H1 (cell line): ENCODE results near the gene MS4A3. TPM values are rescaled to one million over a fixed set of nuclear protein-coding genes. Genes with fewer than 3 reads are reported as not detected.

Experiments used
- CTCF ChIA-PET: fragments of 300-600 bp; sonication (Branson Sonifier 250); formaldehyde crosslinking; loops from one replicate; lab custom pipeline; 2021; ENCODE audit not compliant: partially characterized antibody; lab: Charles Lee
- POLR2A ChIA-PET: fragments of 300-600 bp; sonication (Branson Sonifier 250); formaldehyde crosslinking; loops from one replicate; lab custom pipeline; 2021; ENCODE audit warnings: inconsistent platforms; ENCODE audit not compliant: partially characterized antibody; lab: Charles Lee
- DNase-seq, 2 experiments: peaks; one replicate each; pipeline versions ENCODE4 v3.0.0 to v3.0.0-alpha.2; 2010 to 2022; ENCODE audit warnings: low spot score in 2 of 2, low read depth in 1 of 2, mixed read lengths in 1 of 2
- FAIRE-seq: peaks from 2 replicates; lab custom pipeline; 2011; peaks lifted over from hg19 to GRCh38; lab: Jason Lieb, UNC
- H2AFZ ChIP-seq: 2 replicates; pipeline ENCODE4 v1.8.1; 2012; ENCODE audit warnings: low read length, inconsistent platforms
- H2AK5ac ChIP-seq: 2 replicates; pipeline ENCODE4 v1.6.1; 2013; ENCODE audit warnings: low read depth, low read length
- H2BK120ac ChIP-seq: replicated peaks from 2 replicates; pipeline ENCODE3; 2013; ENCODE audit warnings: low read depth, low read length, inconsistent platforms
- H2BK12ac ChIP-seq: 2 replicates; pipeline ENCODE4 v1.6.1; 2013; ENCODE audit warnings: low read depth, low read length
- H2BK15ac ChIP-seq: 2 replicates; pipeline ENCODE4 v1.6.1; 2013; ENCODE audit warnings: low read length
- H2BK20ac ChIP-seq: 2 replicates; pipeline ENCODE4 v1.6.1; 2013; ENCODE audit warnings: low read length
- H2BK5ac ChIP-seq: 2 replicates; pipeline ENCODE4 v1.6.1; 2013; ENCODE audit warnings: low read depth, low read length
- H3K14ac ChIP-seq: 2 replicates; pipeline ENCODE4 v1.6.1; 2013; ENCODE audit warnings: inconsistent platforms; ENCODE audit not compliant: insufficient read length
- H3K18ac ChIP-seq: 2 replicates; pipeline ENCODE4 v1.6.1; 2013; ENCODE audit warnings: low read length; ENCODE audit errors: extremely low read depth
- H3K23ac ChIP-seq: 2 replicates; pipeline ENCODE4 v1.6.1; 2013; ENCODE audit warnings: inconsistent platforms; ENCODE audit not compliant: insufficient read length
- H3K23me2 ChIP-seq: 2 replicates; pipeline ENCODE4 v1.6.1; 2013; ENCODE audit warnings: low read depth, low read length
- H3K27ac ChIP-seq: 2 replicates; pipeline ENCODE4 v1.6.1; 2011; ENCODE audit warnings: low read depth, low read length, inconsistent platforms
- H3K27me3 ChIP-seq, 4 experiments: replicated peaks in 1 of 4; 1 replicate in 1 of 4; 2 replicates in 3 of 4; pipeline versions ENCODE4 v1.6.1 to v1.8.1; 2011 to 2013; ENCODE audit warnings: low read length in 3 of 4, mild to moderate bottlenecking in 3 of 4, inconsistent platforms in 2 of 4, mixed read lengths in 2 of 4, moderate library complexity in 1 of 4; ENCODE audit not compliant: control insufficient read depth in 3 of 4, insufficient read depth in 3 of 4; ENCODE audit errors: extremely low read depth in 1 of 4
- H3K36me3 ChIP-seq, 4 experiments: 2 replicates each; pipeline versions ENCODE4 v1.6.1 to v1.8.1; 2011 to 2013; ENCODE audit warnings: mild to moderate bottlenecking in 4 of 4, low read length in 3 of 4, moderate library complexity in 2 of 4, control low read depth in 1 of 4, inconsistent platforms in 1 of 4; ENCODE audit not compliant: insufficient read depth in 4 of 4, control insufficient read depth in 2 of 4
- H3K4ac ChIP-seq: replicated peaks from 2 replicates; pipeline ENCODE3; 2013; ENCODE audit warnings: low read length, low read depth, mixed read lengths, inconsistent platforms; ENCODE audit not compliant: insufficient read length
- H3K4me1 ChIP-seq, 4 experiments: replicated peaks in 1 of 4; 1 replicate in 1 of 4; 2 replicates in 3 of 4; pipeline versions ENCODE4 v1.6.1 to v1.8.1; 2011 to 2013; ENCODE audit warnings: low read length in 3 of 4, inconsistent platforms in 2 of 4, mixed read lengths in 1 of 4; ENCODE audit not compliant: insufficient read depth in 4 of 4, control insufficient read depth in 3 of 4
- H3K4me2 ChIP-seq, 2 experiments: 2 replicates each; pipeline versions ENCODE4 v1.6.1 to v1.8.1; 2011 to 2013; ENCODE audit warnings: low read depth in 2 of 2, low read length in 2 of 2, control low read depth in 1 of 2, inconsistent platforms in 1 of 2, mild to moderate bottlenecking in 1 of 2; ENCODE audit not compliant: insufficient read depth in 1 of 2
- H3K4me3 ChIP-seq, 4 experiments: fragments of 200-600, 300-600 bp in 1 of 4; sonication (generic), shearing (Covaris generic), sonication (Bioruptor Twin) in 1 of 4; 2 replicates each; pipeline versions ENCODE4 v1.5.1 to v1.8.1; 2011 to 2016; ENCODE audit warnings: low read length in 4 of 4, low read depth in 3 of 4, control low read depth in 2 of 4, inconsistent platforms in 2 of 4, mild to moderate bottlenecking in 2 of 4, mixed read lengths in 1 of 4, moderate library complexity in 1 of 4; ENCODE audit not compliant: insufficient read depth in 2 of 4; ENCODE audit errors: extremely low read depth in 1 of 4
- H3K56ac ChIP-seq: replicated peaks from 2 replicates; pipeline ENCODE3; 2013; ENCODE audit warnings: low read depth, mild to moderate bottlenecking, mixed read lengths, low read length, inconsistent platforms; ENCODE audit not compliant: insufficient read length
- H3K79me1 ChIP-seq: 2 replicates; pipeline ENCODE4 v1.6.1; 2013; ENCODE audit warnings: low read depth, low read length, control low read depth
- H3K79me2 ChIP-seq, 2 experiments: 2 replicates each; pipeline versions ENCODE4 v1.6.1 to v1.8.1; 2012 to 2013; ENCODE audit warnings: low read length in 2 of 2, mild to moderate bottlenecking in 2 of 2, inconsistent platforms in 1 of 2; ENCODE audit not compliant: insufficient read depth in 2 of 2, control insufficient read depth in 1 of 2
- H3K9ac ChIP-seq, 4 experiments: replicated peaks in 1 of 4; 1 replicate in 1 of 4; 2 replicates in 3 of 4; pipeline versions ENCODE4 v1.6.1 to v1.8.1; 2011 to 2013; ENCODE audit warnings: low read depth in 3 of 4, low read length in 3 of 4, control low read depth in 2 of 4, mild to moderate bottlenecking in 2 of 4, moderate library complexity in 2 of 4, inconsistent platforms in 1 of 4; ENCODE audit errors: extremely low read depth in 1 of 4
- H3K9me3 ChIP-seq, 2 experiments: 2 replicates each; pipeline versions ENCODE4 v1.6.1 to v1.8.1; 2012 to 2013; ENCODE audit warnings: mild to moderate bottlenecking in 2 of 2, moderate library complexity in 2 of 2, control low read depth in 1 of 2, inconsistent platforms in 1 of 2, low read depth in 1 of 2, low read length in 1 of 2, mixed read lengths in 1 of 2; ENCODE audit not compliant: insufficient read depth in 2 of 2
- H4K20me1 ChIP-seq, 2 experiments: replicated peaks in 1 of 2; 2 replicates each; pipeline versions ENCODE3 to v1.8.1; 2011 to 2013; ENCODE audit warnings: inconsistent platforms in 2 of 2, low read length in 2 of 2, mild to moderate bottlenecking in 1 of 2; ENCODE audit not compliant: insufficient read depth in 2 of 2, control insufficient read depth in 1 of 2
- H4K5ac ChIP-seq: 2 replicates; pipeline ENCODE4 v1.6.1; 2013; ENCODE audit warnings: low read length, low read depth, mixed read lengths, inconsistent platforms; ENCODE audit not compliant: insufficient read length
- H4K8ac ChIP-seq: 2 replicates; pipeline ENCODE4 v1.8.0; 2013; ENCODE audit warnings: mild to moderate bottlenecking, moderate library complexity, low read length, inconsistent platforms; ENCODE audit not compliant: insufficient read depth; ENCODE audit errors: extremely low read depth
- H4K91ac ChIP-seq: replicated peaks from 2 replicates; pipeline ENCODE3; 2013; ENCODE audit warnings: low read length, mixed read lengths, inconsistent platforms; ENCODE audit not compliant: insufficient read length
- BCL11A ChIP-seq, 2 experiments: IDR thresholded peaks; one replicate each; pipeline ENCODE4 v1.6.1; 2011; ENCODE audit warnings: low read depth in 2 of 2, low read length in 2 of 2, mild to moderate bottlenecking in 2 of 2
- CBX8 ChIP-seq: fragments of 300-800, 300-1000 bp; sonication (generic); IDR thresholded peaks from 2 replicates; pipeline ENCODE4 v1.7.1; 2016; ENCODE audit warnings: low read depth, low read length, borderline replicate concordance
- GABPA ChIP-seq: IDR thresholded peaks from 2 replicates; pipeline ENCODE4 v1.6.1; 2011; ENCODE audit warnings: mild to moderate bottlenecking, low read length, moderate library complexity, borderline replicate concordance; ENCODE audit not compliant: insufficient read depth
- JUN ChIP-seq: IDR thresholded peaks from 2 replicates; pipeline ENCODE4 v1.6.1; 2011; ENCODE audit warnings: low read depth, mild to moderate bottlenecking, improper control_type of control experiment, low read length
- PHF8 ChIP-seq: fragments of 200-600 bp; sonication (generic); conservative IDR thresholded peaks from 2 replicates; pipeline ENCODE4 v1.7.1; 2012; ENCODE audit warnings: low read depth, mild to moderate bottlenecking, inconsistent platforms, low read length, moderate library complexity
- POLR2A ChIP-seq, 2 experiments: IDR thresholded peaks; 1 replicate in 1 of 2; 2 replicates in 1 of 2; pipeline ENCODE4 v1.6.1; 2011; ENCODE audit warnings: low read depth in 2 of 2, low read length in 2 of 2, mild to moderate bottlenecking in 2 of 2; ENCODE audit errors: control extremely low read depth in 1 of 2
- RBBP5 ChIP-seq: IDR thresholded peaks from 2 replicates; pipeline ENCODE4 v1.7.1; 2012; ENCODE audit warnings: low read depth, mild to moderate bottlenecking, inconsistent platforms, low read length, moderate library complexity, borderline replicate concordance
- SIN3A ChIP-seq, 2 experiments: IDR thresholded peaks in 1 of 2; conservative IDR thresholded peaks in 1 of 2; 2 replicates each; pipeline ENCODE4 v1.6.1; 2011 to 2012; ENCODE audit warnings: low read length in 2 of 2, improper control_type of control experiment in 1 of 2, low read depth in 1 of 2, mild to moderate bottlenecking in 1 of 2
- SIRT6 ChIP-seq: IDR thresholded peaks from one replicate; pipeline ENCODE4 v1.7.1; 2012; ENCODE audit warnings: low read length, inconsistent platforms
- WGBS, 2 experiments: shearing (Covaris generic) in 1 of 2; methylation state at CpG; one replicate each; pipeline versions ENCODE4 v1.1.6 to v1.1.7; 2013 to 2015; ENCODE audit warnings: low lambda C conversion rate in 2 of 2, mixed read lengths in 2 of 2, inconsistent platforms in 1 of 2, low coverage in 1 of 2, missing lambda C conversion rate in 1 of 2; ENCODE audit not compliant: insufficient replicate concordance in 2 of 2, insufficient coverage in 1 of 2, insufficient read length in 1 of 2; ENCODE audit errors: extremely low coverage in 1 of 2, missing lambda C conversion rate in 1 of 2; 5-methylcytosine and 5-hydroxymethylcytosine counted together
- polyA plus RNA-seq, 7 experiments: library from polyadenylated mRNA; depleted of rRNA in 3 of 7; stranded (reverse) in 5 of 7; unstranded in 2 of 7; fragments of >200 nt in 5 of 7; fragments of 200-250 nt in 2 of 7; gene quantifications; 1 replicate in 5 of 7; 2 replicates in 1 of 7; 4 replicates in 1 of 7; pipeline versions ENCODE4 v1.2.1 to v1.2.3, GENCODE V29; 2011 to 2013; ENCODE audit warnings: missing spikeins in 2 of 7, mixed read lengths in 2 of 7
- total RNA-seq: library from RNA; stranded (reverse); fragmentation: NEBNext Ultra II Directional; extraction: Animal tissue kit (Norgen Biotek cat#: 25700); gene quantifications from 2 replicates; pipeline ENCODE4 v1.2.1, GENCODE V29; 2021

MS4A3 gene
- total and polyA plus RNA-seq, 2 of the 8 experiments (the other 6 are each of a cell fraction or from before 2014, with no cell fraction given): not detected

DNA sequence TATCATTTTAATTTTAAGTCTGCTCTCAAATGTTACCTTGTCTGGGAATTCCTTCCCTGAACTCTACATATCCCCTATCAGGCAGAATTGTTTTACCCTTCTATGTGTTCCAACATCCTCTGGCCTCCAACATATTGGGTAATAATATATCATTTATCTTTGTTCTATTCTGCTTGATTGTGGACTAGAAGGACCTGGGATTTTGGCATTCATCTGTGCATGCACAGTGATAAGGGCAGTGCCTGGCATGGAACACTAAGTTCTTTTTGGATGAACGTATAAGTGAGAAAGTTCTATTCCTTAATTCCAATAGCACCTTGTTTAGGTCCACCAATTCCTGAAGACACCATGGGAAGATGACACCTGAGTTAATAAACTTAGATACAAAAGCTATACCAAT lies 30.8 kb downstream of the MS4A3 start:
- Histone ChIP-seq H4K20me1 (no peaks in the 10 kb centered on the region), H3K27me3 (no peaks in the 10 kb centered on the region), H3K9me3 (no peaks in the 10 kb centered on the region), H3K56ac (no peak overlapping the region), H2BK15ac (no peak overlapping the region), H3K18ac (no peak overlapping the region), H4K91ac (no peak overlapping the region), H3K4me1 (no peaks in the 10 kb centered on the region), H3K27ac (no peak overlapping the region), H3K4me3 (no peak overlapping the region), H4K8ac (no peak overlapping the region), H2BK20ac (no peak overlapping the region), H3K9ac (no peak overlapping the region), H4K5ac (no peak overlapping the region), H3K23ac (no peak overlapping the region), H3K23me2 (no peaks in the 10 kb centered on the region), H2BK5ac (no peak overlapping the region), H3K36me3 (no peaks in the 10 kb centered on the region), H3K14ac (no peak overlapping the region), H3K4me2 (no peak overlapping the region), H2BK120ac (no peak overlapping the region), H2BK12ac (no peak overlapping the region), H3K79me1 (no peaks in the 10 kb centered on the region), H2AK5ac (no peak overlapping the region), H3K79me2 (no peaks in the 10 kb centered on the region), H2AFZ (no peak overlapping the region), H3K4ac (no peak overlapping the region)
- no peak for DNase-seq
- no peak for FAIRE-seq
- no peak for TF ChIP-seq SIRT6
- TF ChIP-seq JUN: no peak
- no peak for TF ChIP-seq POLR2A (IDR thresholded peaks at IDR 0.05; ENCODE audit: control extremely low read depth in 1 of 2, low read depth in 2 of 2, low read length in 2 of 2)
- no peak for TF ChIP-seq PHF8
- TF ChIP-seq BCL11A (IDR thresholded peaks at IDR 0.05; ENCODE audit: low read depth in 2 of 2, low read length in 2 of 2): no peak
- no peak for TF ChIP-seq SIN3A (conservative IDR thresholded peaks at IDR 0.05 in 1 of 2, IDR thresholded peaks at IDR 0.05 in 1 of 2; ENCODE audit: low read depth in 1 of 2, low read length in 2 of 2)
- TF ChIP-seq CBX8: no peak
- TF ChIP-seq RBBP5: no peak
- TF ChIP-seq GABPA: no peak
- POLR2A ChIA-PET: no interaction called here
- WGBS, 2 experiments: 92% methylated on average over 1 of the region's 1 CpG; no CpG with 5 or more reads in 1 of the 2 experiments
- CTCF ChIA-PET: no interaction called here
